H1 (cell line): ENCODE results near the gene GRAMD1B.

Experiments
- EZH2 ChIP-seq: fragments of 200-600 bp; sonication (generic); IDR thresholded peaks from 2 replicates; pipeline ENCODE4 v1.7.1; 2012; ENCODE audit warnings: low read depth, mild to moderate bottlenecking, moderate library complexity, low read length, inconsistent platforms; ENCODE audit not compliant: severe bottlenecking
- GTF2F1 ChIP-seq: IDR thresholded peaks from 2 replicates; pipeline ENCODE4 v1.6.1; 2012; ENCODE audit warnings: low read depth, low read length, improper control_type of control experiment, borderline replicate concordance
- JUN ChIP-seq: IDR thresholded peaks from 2 replicates; pipeline ENCODE4 v1.6.1; 2011; ENCODE audit warnings: low read depth, mild to moderate bottlenecking, improper control_type of control experiment, low read length
- MAFK ChIP-seq: IDR thresholded peaks from 2 replicates; pipeline ENCODE4 v1.6.1; 2012; ENCODE audit warnings: low read depth, mild to moderate bottlenecking, improper control_type of control experiment, low read length
- RAD21 ChIP-seq, 2 experiments: IDR thresholded peaks in 1 of 2; conservative IDR thresholded peaks in 1 of 2; 2 replicates each; pipeline ENCODE4 v1.6.1; 2011; ENCODE audit warnings: low read depth in 2 of 2, low read length in 2 of 2, improper control_type of control experiment in 1 of 2, inconsistent platforms in 1 of 2, mild to moderate bottlenecking in 1 of 2, moderate library complexity in 1 of 2
- SIN3A ChIP-seq, 2 experiments: IDR thresholded peaks in 1 of 2; conservative IDR thresholded peaks in 1 of 2; 2 replicates each; pipeline ENCODE4 v1.6.1; 2011 to 2012; ENCODE audit warnings: low read length in 2 of 2, improper control_type of control experiment in 1 of 2, low read depth in 1 of 2, mild to moderate bottlenecking in 1 of 2
- SP1 ChIP-seq: IDR thresholded peaks from 2 replicates; pipeline ENCODE4 v1.6.1; 2011; ENCODE audit warnings: low read depth, low read length
- SP4 ChIP-seq: IDR thresholded peaks from 2 replicates; pipeline ENCODE4 v1.6.1; 2012; ENCODE audit warnings: low read length, inconsistent platforms
- TF ChIP-seq, protein P1 (sequence below), 3 experiments: IDR thresholded peaks; 1 replicate in 2 of 3; 2 replicates in 1 of 3; pipeline versions ENCODE4 v1.5.1 to v1.6.1; 2011; ENCODE audit warnings: low read length in 3 of 3, mild to moderate bottlenecking in 3 of 3, inconsistent platforms in 2 of 3, low read depth in 1 of 3, moderate library complexity in 1 of 3; ENCODE audit not compliant: insufficient read depth in 1 of 3; ENCODE audit errors: control extremely low read depth in 1 of 3
- TF ChIP-seq, protein P2 (sequence below): IDR thresholded peaks from 2 replicates; pipeline ENCODE4 v1.6.1; 2011; ENCODE audit warnings: low read length, improper control_type of control experiment
- TF ChIP-seq, protein P3 (sequence below): IDR thresholded peaks from 2 replicates; pipeline ENCODE4 v1.6.1; 2012; ENCODE audit warnings: inconsistent platforms

DNA sequence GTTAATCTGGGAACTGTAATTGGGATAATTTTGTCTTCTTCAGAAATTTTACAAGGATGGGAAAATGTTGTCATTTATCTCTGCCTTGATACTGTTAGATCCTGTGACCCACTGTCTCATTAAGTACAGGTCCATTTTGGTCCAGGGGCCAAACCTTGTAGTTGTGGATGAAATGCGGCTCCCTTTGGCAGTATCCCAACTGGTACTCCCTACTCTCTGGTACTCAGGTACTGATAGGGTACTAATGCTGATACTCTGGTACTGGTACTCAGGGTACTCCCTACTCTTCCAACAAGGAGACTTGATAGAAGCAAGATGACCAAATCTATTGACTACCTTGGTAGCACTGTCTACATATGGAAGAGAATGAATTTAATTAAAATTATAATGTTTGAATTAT, 97.9 kb downstream of the GRAMD1B start:
- TF ChIP-seq, protein P1, sequence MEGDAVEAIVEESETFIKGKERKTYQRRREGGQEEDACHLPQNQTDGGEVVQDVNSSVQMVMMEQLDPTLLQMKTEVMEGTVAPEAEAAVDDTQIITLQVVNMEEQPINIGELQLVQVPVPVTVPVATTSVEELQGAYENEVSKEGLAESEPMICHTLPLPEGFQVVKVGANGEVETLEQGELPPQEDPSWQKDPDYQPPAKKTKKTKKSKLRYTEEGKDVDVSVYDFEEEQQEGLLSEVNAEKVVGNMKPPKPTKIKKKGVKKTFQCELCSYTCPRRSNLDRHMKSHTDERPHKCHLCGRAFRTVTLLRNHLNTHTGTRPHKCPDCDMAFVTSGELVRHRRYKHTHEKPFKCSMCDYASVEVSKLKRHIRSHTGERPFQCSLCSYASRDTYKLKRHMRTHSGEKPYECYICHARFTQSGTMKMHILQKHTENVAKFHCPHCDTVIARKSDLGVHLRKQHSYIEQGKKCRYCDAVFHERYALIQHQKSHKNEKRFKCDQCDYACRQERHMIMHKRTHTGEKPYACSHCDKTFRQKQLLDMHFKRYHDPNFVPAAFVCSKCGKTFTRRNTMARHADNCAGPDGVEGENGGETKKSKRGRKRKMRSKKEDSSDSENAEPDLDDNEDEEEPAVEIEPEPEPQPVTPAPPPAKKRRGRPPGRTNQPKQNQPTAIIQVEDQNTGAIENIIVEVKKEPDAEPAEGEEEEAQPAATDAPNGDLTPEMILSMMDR (IDR thresholded peaks at IDR 0.05; ENCODE audit: control extremely low read depth in 1 of 3, insufficient read depth in 1 of 3, low read depth in 1 of 3, low read length in 3 of 3): no peak
- TF ChIP-seq JUN (no peak), MAFK (no peak), EZH2 (no peak), SP1 (no peak), SP4 (no peak), SIN3A (conservative IDR thresholded peaks at IDR 0.05 in 1 of 2, IDR thresholded peaks at IDR 0.05 in 1 of 2; ENCODE audit: low read depth in 1 of 2, low read length in 2 of 2) (no peak), RAD21 (IDR thresholded peaks at IDR 0.05 in 1 of 2, conservative IDR thresholded peaks at IDR 0.05 in 1 of 2; ENCODE audit: low read depth in 2 of 2, low read length in 2 of 2) (no peak), GTF2F1 (no peak)
- TF ChIP-seq, protein P2, sequence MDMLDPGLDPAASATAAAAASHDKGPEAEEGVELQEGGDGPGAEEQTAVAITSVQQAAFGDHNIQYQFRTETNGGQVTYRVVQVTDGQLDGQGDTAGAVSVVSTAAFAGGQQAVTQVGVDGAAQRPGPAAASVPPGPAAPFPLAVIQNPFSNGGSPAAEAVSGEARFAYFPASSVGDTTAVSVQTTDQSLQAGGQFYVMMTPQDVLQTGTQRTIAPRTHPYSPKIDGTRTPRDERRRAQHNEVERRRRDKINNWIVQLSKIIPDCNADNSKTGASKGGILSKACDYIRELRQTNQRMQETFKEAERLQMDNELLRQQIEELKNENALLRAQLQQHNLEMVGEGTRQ: no peak
- TF ChIP-seq, protein P3, sequence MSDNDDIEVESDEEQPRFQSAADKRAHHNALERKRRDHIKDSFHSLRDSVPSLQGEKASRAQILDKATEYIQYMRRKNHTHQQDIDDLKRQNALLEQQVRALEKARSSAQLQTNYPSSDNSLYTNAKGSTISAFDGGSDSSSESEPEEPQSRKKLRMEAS: no peak
